NCI-H774 (cell line): ENCODE results near the gene SHLD1.
"Not testable (repeated sequence)": the region's sequence is repeated elsewhere in the genome, so short reads cannot be mapped to it uniquely, and the experiment has no call there.

ENCODE experiments used
- DNase-seq: peaks from one replicate; lab custom pipeline; 2025; lab: John Stamatoyannopoulos, UW

Gene SHLD1

GRCh38 chr20:5781367-5781766, 31.2 kb downstream of the SHLD1 start:
- DNase-seq = not testable (repeated sequence)

GRCh38 chr20:5781798-5782750, 31.9 kb downstream of the SHLD1 start:
- DNase-seq = no peak

GRCh38 chr20:5784735-5785134, 34.5 kb downstream of the SHLD1 start:
- DNase-seq = no peak

GRCh38 chr20:5785146-5785545, 34.9 kb downstream of the SHLD1 start:
- no peak for DNase-seq

GRCh38 chr20:5786930-5787795, 37.0 kb downstream of the SHLD1 start:
- no peak for DNase-seq

- no peak for DNase-seq
Measured at GRCh38 chr20:5787796-5788165, 37.6 kb downstream of the SHLD1 start.

GRCh38 chr20:5788385-5788895, 38.2 kb downstream of the SHLD1 start:
- DNase-seq = peak; percentile 84

- DNase-seq = no peak
Measured at GRCh38 chr20:5789827-5790226, 39.6 kb downstream of the SHLD1 start.

GRCh38 chr20:5793916-5794315, 43.7 kb downstream of the SHLD1 start:
- no peak for DNase-seq

- no peak for DNase-seq
Measured at GRCh38 chr20:5796331-5797040, 46.3 kb downstream of the SHLD1 start.

- no peak for DNase-seq
Measured at GRCh38 chr20:5797165-5797564, 47.0 kb downstream of the SHLD1 start.

- DNase-seq = no peak
Measured at GRCh38 chr20:5797843-5798462, 47.8 kb downstream of the SHLD1 start.

- not testable (repeated sequence) for DNase-seq
Measured at GRCh38 chr20:5803754-5804303, 53.6 kb downstream of the SHLD1 start.

- no peak for DNase-seq
Measured at GRCh38 chr20:5806457-5807263, 56.5 kb downstream of the SHLD1 start.

- DNase-seq = no peak
Measured at GRCh38 chr20:5807431-5807830, 57.2 kb downstream of the SHLD1 start.

- no peak for DNase-seq
Measured at GRCh38 chr20:5808901-5809300, 58.7 kb downstream of the SHLD1 start.

GRCh38 chr20:5809495-5809894, 59.3 kb downstream of the SHLD1 start:
- DNase-seq = no peak

GRCh38 chr20:5810800-5811422, 60.7 kb downstream of the SHLD1 start:
- no peak for DNase-seq

- no peak for DNase-seq
Measured at GRCh38 chr20:5811746-5812145, 61.5 kb downstream of the SHLD1 start.

- DNase-seq = no peak
Measured at GRCh38 chr20:5818346-5818681, 68.1 kb downstream of the SHLD1 start.
